ENCODE results near the gene SARDH.

SARDH gene

DNA sequence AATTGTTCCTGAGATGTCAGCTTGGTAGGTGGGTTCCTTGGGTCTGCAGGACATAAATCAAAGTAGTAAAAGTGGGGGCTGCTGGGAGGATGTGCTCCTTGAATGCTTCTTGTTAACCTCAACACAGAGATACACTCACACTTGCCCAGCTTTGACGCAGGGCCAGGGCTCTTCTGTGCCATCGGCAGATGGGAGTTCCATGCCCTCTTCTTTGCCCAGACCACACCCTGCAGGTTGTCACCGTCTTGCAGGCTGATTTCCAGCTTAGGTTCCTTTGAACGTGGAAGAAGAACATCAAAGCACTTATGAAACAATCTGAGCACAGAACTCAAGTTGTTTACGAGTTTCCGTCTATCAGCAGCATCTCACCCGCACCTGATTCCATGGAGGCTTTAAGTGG lies 91.0 kb downstream of the SARDH start (continued):
- TF ChIP-seq, protein P1, sequence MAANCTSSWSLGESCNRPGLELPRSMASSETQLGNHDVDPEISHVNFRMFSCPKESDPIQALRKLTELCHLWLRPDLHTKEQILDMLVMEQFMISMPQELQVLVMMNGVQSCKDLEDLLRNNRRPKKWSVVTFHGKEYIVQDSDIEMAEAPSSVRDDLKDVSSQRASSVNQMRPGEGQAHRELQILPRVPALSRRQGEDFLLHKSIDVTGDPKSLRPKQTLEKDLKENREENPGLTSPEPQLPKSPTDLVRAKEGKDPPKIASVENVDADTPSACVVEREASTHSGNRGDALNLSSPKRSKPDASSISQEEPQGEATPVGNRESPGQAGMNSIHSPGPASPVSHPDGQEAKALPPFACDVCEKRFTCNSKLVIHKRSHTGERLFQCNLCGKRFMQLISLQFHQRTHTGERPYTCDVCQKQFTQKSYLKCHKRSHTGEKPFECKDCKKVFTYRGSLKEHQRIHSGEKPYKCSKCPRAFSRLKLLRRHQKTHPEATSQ (tag by site-specific recombination; IDR thresholded peaks at IDR 0.05) = no peak
- TF ChIP-seq ZNF248 (tag by site-specific recombination; IDR thresholded peaks at IDR 0.05) = no peak

DNA sequence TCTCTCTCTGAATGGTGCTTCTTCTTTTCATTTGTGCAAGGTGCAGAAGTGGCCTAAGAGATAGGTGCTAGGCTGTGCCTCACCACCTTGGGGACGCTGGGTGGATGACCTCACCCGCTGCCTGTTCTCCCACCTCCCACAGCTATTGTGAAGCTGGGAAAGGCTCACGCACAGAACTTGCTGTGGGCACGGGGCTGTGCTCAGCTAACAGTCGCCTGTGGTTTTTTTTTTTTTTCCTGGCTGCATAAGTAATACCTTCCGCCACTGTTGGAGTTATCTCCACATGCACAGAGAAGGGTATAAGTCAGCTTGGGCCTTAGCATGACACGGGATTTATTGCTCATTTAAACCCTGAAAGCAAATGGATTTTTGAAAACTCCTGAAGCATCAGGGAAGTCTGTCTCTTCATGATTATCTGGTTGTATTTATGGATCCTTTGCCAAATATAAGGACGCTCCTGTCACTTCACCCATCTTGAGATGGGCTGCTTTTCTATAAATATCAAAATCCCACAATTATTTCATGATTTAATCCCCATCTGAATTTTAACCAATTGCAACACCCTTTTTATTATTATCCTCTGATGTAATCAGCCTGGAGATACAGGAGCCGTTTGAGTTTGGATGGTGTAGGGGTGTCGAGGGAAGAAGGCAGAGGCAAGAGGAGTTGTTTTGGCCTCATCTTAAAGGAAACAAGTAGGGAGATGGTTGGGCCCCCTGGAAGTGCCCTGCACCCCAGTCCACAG lies 93.0 kb downstream of the SARDH start:
- H3K4me3 ChIP-seq (ENCODE audit: low read depth, low read length) = no peak overlapping the region
- TF ChIP-seq ZFHX2 (tag by site-specific recombination; conservative IDR thresholded peaks at IDR 0.05) = peak; percentile 38
- TF ChIP-seq ZBTB21 (tag by site-specific recombination; IDR thresholded peaks at IDR 0.05) = no peak
- TF ChIP-seq EGR2 (tag by site-specific recombination; IDR thresholded peaks at IDR 0.05; ENCODE audit: low read depth) = peak; percentile 41; the same call in 1 of the 2 replicates
- no peak for TF ChIP-seq ZNF560 (tag by site-specific recombination; IDR thresholded peaks at IDR 0.05; ENCODE audit: borderline replicate concordance)
- TF ChIP-seq FEZF1 (tag by site-specific recombination; IDR thresholded peaks at IDR 0.05) = peak; percentile 33; the same call in 1 of the 2 replicates
- TF ChIP-seq ZIC2 (tag by site-specific recombination; IDR thresholded peaks at IDR 0.05) = peak; percentile 51
- peak; percentile 58 for TF ChIP-seq GLIS1 (tag by site-specific recombination; IDR thresholded peaks at IDR 0.05)
- TF ChIP-seq, protein P2, sequence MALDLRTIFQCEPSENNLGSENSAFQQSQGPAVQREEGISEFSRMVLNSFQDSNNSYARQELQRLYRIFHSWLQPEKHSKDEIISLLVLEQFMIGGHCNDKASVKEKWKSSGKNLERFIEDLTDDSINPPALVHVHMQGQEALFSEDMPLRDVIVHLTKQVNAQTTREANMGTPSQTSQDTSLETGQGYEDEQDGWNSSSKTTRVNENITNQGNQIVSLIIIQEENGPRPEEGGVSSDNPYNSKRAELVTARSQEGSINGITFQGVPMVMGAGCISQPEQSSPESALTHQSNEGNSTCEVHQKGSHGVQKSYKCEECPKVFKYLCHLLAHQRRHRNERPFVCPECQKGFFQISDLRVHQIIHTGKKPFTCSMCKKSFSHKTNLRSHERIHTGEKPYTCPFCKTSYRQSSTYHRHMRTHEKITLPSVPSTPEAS (tag by site-specific recombination; IDR thresholded peaks at IDR 0.05) = peak; percentile 87
- TF ChIP-seq, protein P3, sequence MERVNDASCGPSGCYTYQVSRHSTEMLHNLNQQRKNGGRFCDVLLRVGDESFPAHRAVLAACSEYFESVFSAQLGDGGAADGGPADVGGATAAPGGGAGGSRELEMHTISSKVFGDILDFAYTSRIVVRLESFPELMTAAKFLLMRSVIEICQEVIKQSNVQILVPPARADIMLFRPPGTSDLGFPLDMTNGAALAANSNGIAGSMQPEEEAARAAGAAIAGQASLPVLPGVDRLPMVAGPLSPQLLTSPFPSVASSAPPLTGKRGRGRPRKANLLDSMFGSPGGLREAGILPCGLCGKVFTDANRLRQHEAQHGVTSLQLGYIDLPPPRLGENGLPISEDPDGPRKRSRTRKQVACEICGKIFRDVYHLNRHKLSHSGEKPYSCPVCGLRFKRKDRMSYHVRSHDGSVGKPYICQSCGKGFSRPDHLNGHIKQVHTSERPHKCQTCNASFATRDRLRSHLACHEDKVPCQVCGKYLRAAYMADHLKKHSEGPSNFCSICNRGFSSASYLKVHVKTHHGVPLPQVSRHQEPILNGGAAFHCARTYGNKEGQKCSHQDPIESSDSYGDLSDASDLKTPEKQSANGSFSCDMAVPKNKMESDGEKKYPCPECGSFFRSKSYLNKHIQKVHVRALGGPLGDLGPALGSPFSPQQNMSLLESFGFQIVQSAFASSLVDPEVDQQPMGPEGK (tag by site-specific recombination; IDR thresholded peaks at IDR 0.05) = 0 out of 2 replicates have a peak, but pooled peaks have one; percentile 41
- TF ChIP-seq, protein P4, sequence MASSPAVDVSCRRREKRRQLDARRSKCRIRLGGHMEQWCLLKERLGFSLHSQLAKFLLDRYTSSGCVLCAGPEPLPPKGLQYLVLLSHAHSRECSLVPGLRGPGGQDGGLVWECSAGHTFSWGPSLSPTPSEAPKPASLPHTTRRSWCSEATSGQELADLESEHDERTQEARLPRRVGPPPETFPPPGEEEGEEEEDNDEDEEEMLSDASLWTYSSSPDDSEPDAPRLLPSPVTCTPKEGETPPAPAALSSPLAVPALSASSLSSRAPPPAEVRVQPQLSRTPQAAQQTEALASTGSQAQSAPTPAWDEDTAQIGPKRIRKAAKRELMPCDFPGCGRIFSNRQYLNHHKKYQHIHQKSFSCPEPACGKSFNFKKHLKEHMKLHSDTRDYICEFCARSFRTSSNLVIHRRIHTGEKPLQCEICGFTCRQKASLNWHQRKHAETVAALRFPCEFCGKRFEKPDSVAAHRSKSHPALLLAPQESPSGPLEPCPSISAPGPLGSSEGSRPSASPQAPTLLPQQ (tag by site-specific recombination; IDR thresholded peaks at IDR 0.05) = no peak
- POLR2A ChIA-PET = no interaction called here
- no peaks in the 10 kb centered on the region for H3K36me3 ChIP-seq (ENCODE audit: control insufficient read depth in 2 of 2, insufficient read depth in 1 of 2, low read length in 2 of 2)
- no peaks in the 10 kb centered on the region for H3K4me1 ChIP-seq (ENCODE audit: control insufficient read depth, insufficient read depth, low read length)
- no peak overlapping the region for H3K27ac ChIP-seq (ENCODE audit: extremely low read depth, low read depth, low read length)
- H3K9me3 ChIP-seq (ENCODE audit: control insufficient read depth, insufficient read depth, low read depth, low read length) = no peaks in the 10 kb centered on the region
- CTCF ChIA-PET = no interaction called here

DNA sequence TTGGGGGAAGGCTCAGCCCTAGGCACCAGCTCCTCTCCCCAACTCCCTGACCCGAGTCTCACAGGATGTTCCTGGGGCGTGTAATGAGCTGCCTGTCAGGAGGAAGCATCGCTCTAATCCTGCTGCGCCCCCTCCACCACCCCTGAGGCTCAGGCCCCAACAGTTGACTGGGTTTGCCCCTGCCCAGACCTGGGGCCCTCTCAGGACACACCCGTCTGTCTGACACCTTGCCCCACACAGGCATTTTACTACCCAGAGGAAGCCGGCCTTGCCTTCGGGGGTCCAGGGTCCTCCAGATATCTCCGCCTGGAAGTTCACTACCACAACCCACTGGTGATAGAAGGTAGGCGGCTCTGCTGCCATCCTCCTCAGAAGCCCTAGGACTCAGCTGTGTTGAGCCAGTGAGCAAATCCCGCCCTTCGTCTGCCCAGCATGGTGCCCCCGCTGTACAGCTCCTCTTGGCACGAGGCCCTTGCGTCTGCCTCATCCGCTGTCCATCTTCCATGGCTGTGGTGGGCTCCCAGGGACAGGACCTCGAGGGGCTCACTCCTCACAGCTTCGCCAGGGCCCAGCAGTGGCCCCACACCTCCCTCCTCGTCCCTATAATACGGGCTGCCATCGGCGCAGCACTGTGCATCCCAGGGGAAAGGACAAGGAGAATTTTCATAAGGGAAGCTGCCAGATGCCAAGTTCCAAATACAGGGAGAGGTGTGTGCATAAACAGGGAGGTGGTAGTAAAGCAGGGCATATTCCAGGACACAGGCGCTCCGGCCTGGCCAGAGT lies 94.0 kb downstream of the SARDH start:
- Histone ChIP-seq H3K4me3 (ENCODE audit: low read depth, low read length) (no peak overlapping the region), H3K36me3 (ENCODE audit: control insufficient read depth in 2 of 2, insufficient read depth in 1 of 2, low read length in 2 of 2) (no peaks in the 10 kb centered on the region), H3K27ac (ENCODE audit: extremely low read depth, low read depth, low read length) (no peak overlapping the region), H3K4me1 (ENCODE audit: control insufficient read depth, insufficient read depth, low read length) (no peaks in the 10 kb centered on the region), H3K9me3 (ENCODE audit: control insufficient read depth, insufficient read depth, low read depth, low read length) (no peaks in the 10 kb centered on the region)
- ChIA-PET CTCF (interaction anchor here (0.7 to 0.8 kb wide), 2 partner anchors 10 to 44 kb away, joined by 3 read pairs; no protein-coding TSS in a partner anchor), POLR2A (no interaction called here)
- no peak for TF ChIP-seq ZNF837 (tag by site-specific recombination; IDR thresholded peaks at IDR 0.05)
- no peak for TF ChIP-seq ZBTB1 (tag by site-specific recombination; IDR thresholded peaks at IDR 0.05)
- no peak for TF ChIP-seq ZNF660 (tag by site-specific recombination; IDR thresholded peaks at IDR 0.05)
- TF ChIP-seq ZNF585B (tag by site-specific recombination; IDR thresholded peaks at IDR 0.05) = no peak
- no peak for TF ChIP-seq ZNF23 (tag by site-specific recombination; IDR thresholded peaks at IDR 0.05; ENCODE audit: borderline replicate concordance)
- no peak for TF ChIP-seq TCF7L2 (IDR thresholded peaks at IDR 0.05; ENCODE audit: borderline replicate concordance, low read depth, low read length)
- TF ChIP-seq ZNF423 (tag by site-specific recombination; IDR thresholded peaks at IDR 0.05) = no peak
- TF ChIP-seq ZNF16 (tag by site-specific recombination; IDR thresholded peaks at IDR 0.05; ENCODE audit: low read depth) = no peak
- TF ChIP-seq ZNF600 (tag by site-specific recombination; IDR thresholded peaks at IDR 0.05) = no peak

Measured in HEK293 (cell line).